ENCODE results near the gene MAP3K8.

DNA sequence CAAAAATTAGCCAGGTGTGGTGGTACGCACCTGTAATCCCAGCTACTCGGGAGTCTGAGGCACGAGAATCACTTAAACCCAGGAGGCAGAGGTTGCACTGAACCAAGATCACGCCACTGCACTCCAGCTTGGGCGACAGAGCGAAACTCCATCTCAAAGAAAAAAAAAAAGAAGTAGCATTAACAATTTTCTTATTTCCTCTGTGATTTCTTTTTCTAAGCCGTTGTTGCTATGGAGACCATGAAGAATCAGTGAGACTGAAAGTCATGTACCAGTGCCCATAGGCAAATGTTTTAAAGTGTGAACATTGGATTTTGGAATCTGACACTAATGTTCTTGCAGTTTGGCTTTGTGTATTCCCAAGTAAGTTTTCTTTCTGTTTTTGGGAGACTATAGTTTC, 18.4 kb upstream of the MAP3K8 start:
- TF ChIP-seq RAD21 (conservative IDR thresholded peaks at IDR 0.05) = no peak
- TF ChIP-seq, protein P1, sequence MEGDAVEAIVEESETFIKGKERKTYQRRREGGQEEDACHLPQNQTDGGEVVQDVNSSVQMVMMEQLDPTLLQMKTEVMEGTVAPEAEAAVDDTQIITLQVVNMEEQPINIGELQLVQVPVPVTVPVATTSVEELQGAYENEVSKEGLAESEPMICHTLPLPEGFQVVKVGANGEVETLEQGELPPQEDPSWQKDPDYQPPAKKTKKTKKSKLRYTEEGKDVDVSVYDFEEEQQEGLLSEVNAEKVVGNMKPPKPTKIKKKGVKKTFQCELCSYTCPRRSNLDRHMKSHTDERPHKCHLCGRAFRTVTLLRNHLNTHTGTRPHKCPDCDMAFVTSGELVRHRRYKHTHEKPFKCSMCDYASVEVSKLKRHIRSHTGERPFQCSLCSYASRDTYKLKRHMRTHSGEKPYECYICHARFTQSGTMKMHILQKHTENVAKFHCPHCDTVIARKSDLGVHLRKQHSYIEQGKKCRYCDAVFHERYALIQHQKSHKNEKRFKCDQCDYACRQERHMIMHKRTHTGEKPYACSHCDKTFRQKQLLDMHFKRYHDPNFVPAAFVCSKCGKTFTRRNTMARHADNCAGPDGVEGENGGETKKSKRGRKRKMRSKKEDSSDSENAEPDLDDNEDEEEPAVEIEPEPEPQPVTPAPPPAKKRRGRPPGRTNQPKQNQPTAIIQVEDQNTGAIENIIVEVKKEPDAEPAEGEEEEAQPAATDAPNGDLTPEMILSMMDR (IDR thresholded peaks at IDR 0.05; ENCODE audit: poor library complexity, severe bottlenecking) = no peak
- TF ChIP-seq SMC3 (conservative IDR thresholded peaks at IDR 0.05; ENCODE audit: poor library complexity) = no peak
- TF ChIP-seq, protein P2, sequence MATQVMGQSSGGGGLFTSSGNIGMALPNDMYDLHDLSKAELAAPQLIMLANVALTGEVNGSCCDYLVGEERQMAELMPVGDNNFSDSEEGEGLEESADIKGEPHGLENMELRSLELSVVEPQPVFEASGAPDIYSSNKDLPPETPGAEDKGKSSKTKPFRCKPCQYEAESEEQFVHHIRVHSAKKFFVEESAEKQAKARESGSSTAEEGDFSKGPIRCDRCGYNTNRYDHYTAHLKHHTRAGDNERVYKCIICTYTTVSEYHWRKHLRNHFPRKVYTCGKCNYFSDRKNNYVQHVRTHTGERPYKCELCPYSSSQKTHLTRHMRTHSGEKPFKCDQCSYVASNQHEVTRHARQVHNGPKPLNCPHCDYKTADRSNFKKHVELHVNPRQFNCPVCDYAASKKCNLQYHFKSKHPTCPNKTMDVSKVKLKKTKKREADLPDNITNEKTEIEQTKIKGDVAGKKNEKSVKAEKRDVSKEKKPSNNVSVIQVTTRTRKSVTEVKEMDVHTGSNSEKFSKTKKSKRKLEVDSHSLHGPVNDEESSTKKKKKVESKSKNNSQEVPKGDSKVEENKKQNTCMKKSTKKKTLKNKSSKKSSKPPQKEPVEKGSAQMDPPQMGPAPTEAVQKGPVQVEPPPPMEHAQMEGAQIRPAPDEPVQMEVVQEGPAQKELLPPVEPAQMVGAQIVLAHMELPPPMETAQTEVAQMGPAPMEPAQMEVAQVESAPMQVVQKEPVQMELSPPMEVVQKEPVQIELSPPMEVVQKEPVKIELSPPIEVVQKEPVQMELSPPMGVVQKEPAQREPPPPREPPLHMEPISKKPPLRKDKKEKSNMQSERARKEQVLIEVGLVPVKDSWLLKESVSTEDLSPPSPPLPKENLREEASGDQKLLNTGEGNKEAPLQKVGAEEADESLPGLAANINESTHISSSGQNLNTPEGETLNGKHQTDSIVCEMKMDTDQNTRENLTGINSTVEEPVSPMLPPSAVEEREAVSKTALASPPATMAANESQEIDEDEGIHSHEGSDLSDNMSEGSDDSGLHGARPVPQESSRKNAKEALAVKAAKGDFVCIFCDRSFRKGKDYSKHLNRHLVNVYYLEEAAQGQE (IDR thresholded peaks at IDR 0.05; ENCODE audit: borderline replicate concordance) = no peak
- TF ChIP-seq EZH2 (IDR thresholded peaks at IDR 0.05; ENCODE audit: borderline replicate concordance, insufficient read depth, low read length, poor library complexity, severe bottlenecking) = no peak
- TF ChIP-seq POLR2AphosphoS5 (IDR thresholded peaks at IDR 0.05) = no peak
- no peak for TF ChIP-seq EP300 (conservative IDR thresholded peaks at IDR 0.05; ENCODE audit: poor library complexity, severe bottlenecking)
- no peak for TF ChIP-seq MXI1 (conservative IDR thresholded peaks at IDR 0.05; ENCODE audit: poor library complexity, severe bottlenecking)
